ENCODE data around the gene IRF1. TPM values are rescaled to one million over a fixed set of nuclear protein-coding genes. Genes with fewer than 3 reads are reported as not detected.

The IRF1 gene
- total and polyA plus RNA-seq, 4 donors = 9.5 to 42.6 (median 24.7) TPM

- DNase-seq (ENCODE audit: low spot score) = no peak
- H3K4me1 ChIP-seq (ENCODE audit: control insufficient read depth in 4 of 4, insufficient read depth in 4 of 4, low read length in 3 of 4) = peaks cover 4 to 25% (median 15%) of the 10 kb centered on the region in 4 donors
- peak overlapping the region in 1 of 2 donors; percentile 40 for H3K27ac ChIP-seq (ENCODE audit: low read depth in 1 of 2, low read length in 2 of 2)
- peaks cover 16 to 31% (median 20%) of the 10 kb centered on the region in 4 donors for H3K36me3 ChIP-seq (ENCODE audit: control insufficient read depth in 4 of 4, insufficient read depth in 3 of 4, low read depth in 1 of 4, low read length in 3 of 4)
- H3K9me3 ChIP-seq (ENCODE audit: control insufficient read depth in 4 of 4, low read length in 3 of 4) = no peaks in the 10 kb centered on the region
- H3K27me3 ChIP-seq (ENCODE audit: control insufficient read depth in 4 of 4, insufficient read depth in 4 of 4, low read length in 3 of 4) = no peaks in the 10 kb centered on the region
- TF ChIP-seq RXRA (IDR thresholded peaks at IDR 0.05) (no peak), ATF3 (IDR thresholded peaks at IDR 0.05) (no peak), TAF1 (conservative IDR thresholded peaks at IDR 0.05) (no peak), YY1 (IDR thresholded peaks at IDR 0.05) (no peak), NR2F2 (IDR thresholded peaks at IDR 0.05) (no peak), JUND (IDR thresholded peaks at IDR 0.05) (no peak), FOXA1 (IDR thresholded peaks at IDR 0.05) (no peak), CTCF (IDR thresholded peaks at IDR 0.05; ENCODE audit: low read depth, low read length, missing input control) (no peak), EGR1 (IDR thresholded peaks at IDR 0.05; ENCODE audit: low read depth in 2 of 2) (no peak)
- no peak overlapping the region for H3K9ac ChIP-seq (ENCODE audit: low read depth in 1 of 2, low read length in 2 of 2)
- H3K4me3 ChIP-seq (ENCODE audit: low read depth in 1 of 3, low read length in 3 of 3) = no peak overlapping the region
- WGBS = 93% methylated on average over 5 of the region's 5 CpGs
Measured at GRCh38 chr5:132480546-132480892, 10.1 kb downstream of the IRF1 start.

- 92% methylated on average over 1 of the region's 1 CpG for WGBS
- H3K4me3 ChIP-seq (ENCODE audit: low read depth in 1 of 3, low read length in 3 of 3) = no peak overlapping the region
- no peaks in the 10 kb centered on the region for H3K9me3 ChIP-seq (ENCODE audit: control insufficient read depth in 4 of 4, low read length in 3 of 4)
- H3K27me3 ChIP-seq (ENCODE audit: control insufficient read depth in 4 of 4, insufficient read depth in 4 of 4, low read length in 3 of 4) = no peaks in the 10 kb centered on the region
- no peak for DNase-seq (ENCODE audit: low spot score)
- H3K36me3 ChIP-seq (ENCODE audit: control insufficient read depth in 4 of 4, insufficient read depth in 3 of 4, low read depth in 1 of 4, low read length in 3 of 4) = peaks cover 14 to 27% (median 17%) of the 10 kb centered on the region in 4 donors
- H3K27ac ChIP-seq (ENCODE audit: low read depth in 1 of 2, low read length in 2 of 2) = peak overlapping the region in 1 of 2 donors; percentile 46
- H3K4me1 ChIP-seq (ENCODE audit: control insufficient read depth in 4 of 4, insufficient read depth in 4 of 4, low read length in 3 of 4) = peaks cover 7 to 26% (median 19%) of the 10 kb centered on the region in 4 donors
- H3K9ac ChIP-seq (ENCODE audit: low read depth in 1 of 2, low read length in 2 of 2) = no peak overlapping the region
- no peak for TF ChIP-seq GABPA (IDR thresholded peaks at IDR 0.05 in 1 of 2, conservative IDR thresholded peaks at IDR 0.05 in 1 of 2)
- no peak for TF ChIP-seq JUND (IDR thresholded peaks at IDR 0.05)
- TF ChIP-seq FOXA1 (IDR thresholded peaks at IDR 0.05) = no peak
- TF ChIP-seq ATF3 (IDR thresholded peaks at IDR 0.05) = no peak
- TF ChIP-seq RXRA (IDR thresholded peaks at IDR 0.05) = no peak
- no peak for TF ChIP-seq FOXA2 (IDR thresholded peaks at IDR 0.05)
- no peak for TF ChIP-seq TAF1 (conservative IDR thresholded peaks at IDR 0.05)
- TF ChIP-seq HNF4A (conservative IDR thresholded peaks at IDR 0.05) = no peak
Measured at GRCh38 chr5:132480042-132480441, 10.5 kb downstream of the IRF1 start.

GRCh38 chr5:132479111-132479951 lies 11.2 kb downstream of the IRF1 start:
- Histone ChIP-seq H3K9ac (ENCODE audit: low read depth in 1 of 2, low read length in 2 of 2) (no peak overlapping the region), H3K27ac (ENCODE audit: low read depth in 1 of 2, low read length in 2 of 2) (peak overlapping the region in 1 of 2 donors; percentile 46), H3K4me1 (ENCODE audit: control insufficient read depth in 4 of 4, insufficient read depth in 4 of 4, low read length in 3 of 4) (peaks cover 13 to 33% (median 26%) of the 10 kb centered on the region in 4 donors), H3K27me3 (ENCODE audit: control insufficient read depth in 4 of 4, insufficient read depth in 4 of 4, low read length in 3 of 4) (no peaks in the 10 kb centered on the region), H3K36me3 (ENCODE audit: control insufficient read depth in 4 of 4, insufficient read depth in 3 of 4, low read depth in 1 of 4, low read length in 3 of 4) (peaks cover 12 to 22% (median 12%) of the 10 kb centered on the region in 4 donors), H3K9me3 (ENCODE audit: control insufficient read depth in 4 of 4, low read length in 3 of 4) (no peaks in the 10 kb centered on the region), H3K4me3 (ENCODE audit: low read depth in 1 of 3, low read length in 3 of 3) (no peak overlapping the region)
- WGBS = 82% methylated on average over 3 of the region's 3 CpGs
- TF ChIP-seq TAF1 (conservative IDR thresholded peaks at IDR 0.05) = no peak
- no peak for TF ChIP-seq YY1 (IDR thresholded peaks at IDR 0.05)
- no peak for TF ChIP-seq ZBTB33 (IDR thresholded peaks at IDR 0.05)
- TF ChIP-seq HNF4A (conservative IDR thresholded peaks at IDR 0.05) = no peak
- no peak for TF ChIP-seq REST (IDR thresholded peaks at IDR 0.05)
- TF ChIP-seq RXRA (IDR thresholded peaks at IDR 0.05) = no peak
- no peak for DNase-seq (ENCODE audit: low spot score)

All from liver (tissue), 9 donors.